OCI-LY7 (cell line): Measurements from ENCODE around the gene CAMK4.

Experiments
- CTCF ChIP-seq: fragments of 200-600 bp; sonication (generic); conservative IDR thresholded peaks from 2 replicates; pipeline ENCODE4 v1.5.1; 2014; ENCODE audit warnings: mild to moderate bottlenecking, antibody characterized with exemption, low read length, moderate library complexity, mixed read lengths
- EZH2phosphoT487 ChIP-seq: fragments of 200-600 bp; sonication (generic); IDR thresholded peaks from 2 replicates; pipeline ENCODE4 v1.6.1; 2018; ENCODE audit warnings: low read depth, borderline replicate concordance, mild to moderate bottlenecking, mixed run types, antibody characterized with exemption, low read length, moderate library complexity, mixed read lengths

DNA sequence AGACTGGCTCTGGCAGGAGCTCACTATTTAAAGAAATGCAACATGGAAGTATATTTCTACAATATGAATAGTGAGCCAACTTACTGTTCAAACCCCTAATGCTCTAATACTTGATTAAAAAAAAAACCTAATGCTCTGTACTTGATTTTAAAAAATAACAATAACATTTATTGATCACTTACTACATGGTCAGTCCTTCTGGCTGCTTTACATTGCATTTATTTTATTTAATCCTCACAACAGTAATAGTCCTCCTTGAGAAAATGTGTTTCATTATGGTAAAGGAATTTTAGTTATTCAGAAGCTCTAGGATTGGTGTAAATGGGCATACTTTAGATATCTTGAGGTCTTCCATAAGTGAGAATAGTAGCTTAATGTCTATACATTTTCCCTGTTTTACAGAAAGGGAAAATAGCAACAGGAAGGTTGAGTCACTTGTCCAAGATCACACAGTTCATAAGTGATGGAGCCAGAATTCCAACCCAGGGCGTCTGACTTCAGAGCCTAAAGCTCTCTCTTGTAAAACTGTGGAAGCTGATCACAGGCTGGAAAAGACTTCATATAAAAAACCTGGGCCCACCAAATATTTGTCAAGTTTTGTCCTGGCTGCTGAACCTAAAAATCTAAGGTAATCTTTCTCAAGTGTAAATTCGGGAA lies 287.1 kb downstream of the CAMK4 start:
- TF ChIP-seq EZH2phosphoT487 (no peak), CTCF (no peak)
